ENCODE results near the gene HHATL. TPM values are rescaled to one million over a fixed set of nuclear protein-coding genes. Genes with fewer than 3 reads are reported as not detected.

The HHATL gene
- total RNA-seq, 2 donors from 2014 or later: not detected

DNA sequence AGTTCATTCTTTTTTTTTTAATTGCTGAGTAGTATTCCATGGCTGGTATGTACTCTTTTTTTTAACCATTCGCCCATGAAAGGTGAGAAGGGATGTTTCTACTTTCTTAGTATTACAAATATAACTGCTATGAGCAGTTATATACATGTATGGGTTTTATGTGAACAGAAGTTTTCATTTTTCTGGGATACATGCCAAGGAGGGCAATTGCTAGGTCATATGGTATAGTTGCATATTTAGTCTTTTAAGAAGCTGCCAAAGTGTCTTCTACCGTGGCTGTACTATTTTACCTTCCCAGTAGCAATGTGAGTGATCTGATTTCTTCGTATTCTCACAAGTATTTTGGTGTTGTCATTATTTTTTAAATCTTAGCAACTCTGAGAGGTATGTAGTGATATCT, 28.5 kb downstream of the HHATL start:
- no peaks in the 10 kb centered on the region for H3K4me1 Mint-ChIP-seq
- H3K9me3 ChIP-seq (ENCODE audit: control insufficient read depth, low read length, poor library complexity, severe bottlenecking): peaks cover 3% of the 10 kb centered on the region
- no peak for ATAC-seq
- no peak overlapping the region for H3K4me3 Mint-ChIP-seq
- H3K36me3 Mint-ChIP-seq (ENCODE audit: low read depth): no peaks in the 10 kb centered on the region
- H3K27me3 Mint-ChIP-seq: no peaks in the 10 kb centered on the region
- no peak overlapping the region for H3K27ac Mint-ChIP-seq
- no peak for DNase-seq

DNA sequence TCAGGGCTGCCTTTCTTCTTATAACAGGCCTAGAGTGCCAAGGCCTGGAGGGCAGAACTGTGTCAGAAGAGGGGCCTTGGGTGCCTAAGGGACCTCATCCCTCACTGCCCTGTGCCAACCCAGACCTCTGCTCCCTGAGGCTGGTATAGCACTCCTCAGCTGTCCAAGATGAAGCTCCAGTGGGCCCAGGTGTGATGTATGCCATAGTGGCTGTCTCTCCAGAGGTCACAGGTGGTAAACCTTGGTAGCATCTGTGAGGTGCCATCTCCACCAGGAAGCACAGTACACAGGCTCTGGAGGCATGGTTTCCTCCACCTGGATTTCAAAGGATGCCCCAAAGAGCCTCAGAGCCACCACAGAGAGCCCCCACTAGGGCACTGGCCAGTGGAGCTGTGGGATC, 29.5 kb downstream of the HHATL start:
- H3K27me3 Mint-ChIP-seq: no peaks in the 10 kb centered on the region
- H3K4me3 Mint-ChIP-seq: no peak overlapping the region
- DNase-seq: no peak

DNA sequence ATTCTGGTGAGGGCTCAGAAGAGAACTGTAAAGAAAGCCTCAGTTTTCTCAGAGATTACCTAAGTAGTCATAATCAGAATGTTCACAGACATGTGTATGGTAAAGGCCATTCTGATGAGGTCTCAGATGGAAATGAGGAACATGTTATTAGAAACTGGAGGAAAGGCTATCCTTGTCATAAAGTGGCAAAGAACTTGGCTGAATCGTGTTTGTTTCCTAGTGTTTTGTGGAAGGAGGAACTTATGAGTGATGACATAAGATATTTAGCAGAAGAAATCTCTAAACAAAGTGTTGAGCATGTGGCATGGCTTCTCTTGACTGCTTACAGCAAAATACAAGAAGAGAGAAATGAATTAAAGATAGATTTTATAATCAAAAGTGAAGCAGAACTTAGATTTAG, 30.1 kb downstream of the HHATL start:
- no peaks in the 10 kb centered on the region for H3K9me3 ChIP-seq (ENCODE audit: control insufficient read depth, low read length, poor library complexity, severe bottlenecking)
- DNase-seq: no peak
- Mint-ChIP-seq H3K27ac (no peak overlapping the region), H3K27me3 (peaks cover 4% of the 10 kb centered on the region), H3K36me3 (ENCODE audit: low read depth) (no peaks in the 10 kb centered on the region), H3K4me1 (no peaks in the 10 kb centered on the region), H3K4me3 (no peak overlapping the region)
- ATAC-seq: no peak

More for the DNA sequence above, 29.5 kb downstream of the HHATL start:
- no peak for ATAC-seq
- peaks cover 1% of the 10 kb centered on the region for H3K9me3 ChIP-seq (ENCODE audit: control insufficient read depth, low read length, poor library complexity, severe bottlenecking)
- no peaks in the 10 kb centered on the region for H3K36me3 Mint-ChIP-seq (ENCODE audit: low read depth)
- H3K4me1 Mint-ChIP-seq: no peaks in the 10 kb centered on the region
- no peak overlapping the region for H3K27ac Mint-ChIP-seq

DNA sequence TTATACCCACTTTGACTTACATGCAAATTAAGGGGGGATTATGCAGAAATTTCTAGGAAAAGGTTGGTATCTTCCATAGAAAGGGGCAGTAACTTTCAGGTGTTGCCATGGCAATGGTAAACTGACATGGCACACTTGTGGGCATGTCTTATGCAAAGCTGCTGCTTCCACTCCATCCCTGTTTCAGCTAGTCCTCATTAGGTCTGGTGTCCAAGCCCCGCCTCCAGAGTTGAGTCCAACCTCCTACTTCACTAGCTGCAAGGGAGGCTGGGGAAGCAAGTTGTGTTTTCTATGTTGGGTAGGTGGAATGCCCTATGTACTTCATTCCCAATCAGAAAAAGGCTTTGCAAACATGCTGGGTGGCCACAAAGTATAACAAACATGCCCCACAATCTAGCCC, 31.9 kb downstream of the HHATL start:
- peaks cover 4% of the 10 kb centered on the region for H3K27me3 Mint-ChIP-seq

DNA sequence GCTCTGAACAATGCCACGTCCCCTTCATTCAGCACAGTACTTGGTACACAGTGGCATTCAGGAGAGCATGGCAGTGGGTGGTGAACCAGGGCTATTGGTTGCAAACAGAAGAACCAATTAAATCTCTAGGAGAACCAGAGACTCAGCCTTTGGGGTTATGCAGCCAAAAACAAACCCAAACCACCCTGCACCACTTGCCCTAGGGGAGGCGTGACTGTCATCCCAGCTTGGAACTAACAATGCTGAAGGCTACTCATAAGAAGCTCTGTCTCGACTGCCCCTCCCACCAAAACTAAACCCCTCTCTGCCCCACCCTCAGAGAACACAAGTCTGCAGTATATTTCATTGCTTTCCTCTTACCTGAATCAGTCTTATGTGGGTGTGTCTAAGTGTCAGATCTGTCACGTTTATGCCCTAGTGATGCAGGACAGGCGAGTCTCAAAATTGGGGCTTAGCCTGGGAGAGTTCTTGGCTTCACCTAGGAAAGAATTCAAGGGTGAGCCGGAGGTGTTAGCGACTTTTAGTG, 32.5 kb downstream of the HHATL start:
- H3K9me3 ChIP-seq (ENCODE audit: control insufficient read depth, low read length, poor library complexity, severe bottlenecking): no peaks in the 10 kb centered on the region
- H3K4me3 Mint-ChIP-seq: no peak overlapping the region
- ATAC-seq (no peak), DNase-seq (no peak)
- no peaks in the 10 kb centered on the region for H3K36me3 Mint-ChIP-seq (ENCODE audit: low read depth)
- H3K27ac Mint-ChIP-seq: no peak overlapping the region
- no peaks in the 10 kb centered on the region for H3K4me1 Mint-ChIP-seq
- H3K27me3 Mint-ChIP-seq: peaks cover 4% of the 10 kb centered on the region

More for the DNA sequence above, 31.9 kb downstream of the HHATL start:
- Mint-ChIP-seq H3K36me3 (ENCODE audit: low read depth) (no peaks in the 10 kb centered on the region), H3K27ac (no peak overlapping the region), H3K4me3 (no peak overlapping the region), H3K4me1 (no peaks in the 10 kb centered on the region)
- no peak for ATAC-seq
- no peaks in the 10 kb centered on the region for H3K9me3 ChIP-seq (ENCODE audit: control insufficient read depth, low read length, poor library complexity, severe bottlenecking)
- DNase-seq: no peak

DNA sequence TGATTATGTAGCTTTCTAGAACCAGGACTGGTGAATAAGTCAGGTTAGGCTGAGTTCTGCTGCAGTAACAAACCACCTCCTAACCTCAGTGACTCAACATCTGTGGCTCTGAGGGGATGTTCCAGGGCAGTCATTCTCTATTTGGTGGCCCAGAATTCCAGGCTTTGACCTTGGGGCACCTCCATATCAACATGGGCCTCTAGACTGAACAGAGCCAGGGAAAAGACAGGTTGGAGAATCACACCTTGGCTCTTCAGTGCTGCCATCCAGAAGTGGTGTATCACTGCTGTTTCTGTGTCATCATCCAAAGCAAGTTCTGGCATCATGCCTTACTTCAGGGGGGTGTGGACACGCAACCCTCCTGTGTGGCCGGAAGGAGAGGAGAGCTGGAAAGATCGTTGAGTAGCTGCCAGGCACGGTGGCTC, 33.8 kb downstream of the HHATL start:
- Mint-ChIP-seq H3K27ac (no peak overlapping the region), H3K36me3 (ENCODE audit: low read depth) (no peaks in the 10 kb centered on the region), H3K27me3 (peaks cover 4% of the 10 kb centered on the region), H3K4me3 (no peak overlapping the region), H3K4me1 (no peaks in the 10 kb centered on the region)
- no peaks in the 10 kb centered on the region for H3K9me3 ChIP-seq (ENCODE audit: control insufficient read depth, low read length, poor library complexity, severe bottlenecking)
- DNase-seq (no peak), ATAC-seq (no peak)

DNA sequence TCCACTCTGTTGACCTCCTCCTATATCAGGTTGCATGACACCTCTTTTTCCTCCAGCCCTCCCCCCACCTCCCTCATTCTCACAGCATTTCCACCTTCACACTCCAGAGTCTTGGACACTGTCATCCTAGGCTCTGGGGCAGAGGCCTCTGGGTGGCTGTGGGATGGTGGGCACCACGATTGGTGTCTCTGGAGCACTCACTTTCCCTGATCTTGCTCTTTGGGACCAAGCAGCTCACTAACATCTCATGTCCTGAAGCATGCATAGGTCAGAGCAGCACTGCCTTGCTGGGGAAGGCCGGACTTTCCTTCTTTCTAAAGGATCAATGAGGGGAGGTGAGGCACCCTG, 34.2 kb downstream of the HHATL start:
- Mint-ChIP-seq H3K36me3 (ENCODE audit: low read depth) (no peaks in the 10 kb centered on the region), H3K4me1 (no peaks in the 10 kb centered on the region), H3K27ac (no peak overlapping the region), H3K4me3 (no peak overlapping the region), H3K27me3 (peaks cover 4% of the 10 kb centered on the region)
- ATAC-seq: no peak
- no peak for DNase-seq
- no peaks in the 10 kb centered on the region for H3K9me3 ChIP-seq (ENCODE audit: control insufficient read depth, low read length, poor library complexity, severe bottlenecking)

DNA sequence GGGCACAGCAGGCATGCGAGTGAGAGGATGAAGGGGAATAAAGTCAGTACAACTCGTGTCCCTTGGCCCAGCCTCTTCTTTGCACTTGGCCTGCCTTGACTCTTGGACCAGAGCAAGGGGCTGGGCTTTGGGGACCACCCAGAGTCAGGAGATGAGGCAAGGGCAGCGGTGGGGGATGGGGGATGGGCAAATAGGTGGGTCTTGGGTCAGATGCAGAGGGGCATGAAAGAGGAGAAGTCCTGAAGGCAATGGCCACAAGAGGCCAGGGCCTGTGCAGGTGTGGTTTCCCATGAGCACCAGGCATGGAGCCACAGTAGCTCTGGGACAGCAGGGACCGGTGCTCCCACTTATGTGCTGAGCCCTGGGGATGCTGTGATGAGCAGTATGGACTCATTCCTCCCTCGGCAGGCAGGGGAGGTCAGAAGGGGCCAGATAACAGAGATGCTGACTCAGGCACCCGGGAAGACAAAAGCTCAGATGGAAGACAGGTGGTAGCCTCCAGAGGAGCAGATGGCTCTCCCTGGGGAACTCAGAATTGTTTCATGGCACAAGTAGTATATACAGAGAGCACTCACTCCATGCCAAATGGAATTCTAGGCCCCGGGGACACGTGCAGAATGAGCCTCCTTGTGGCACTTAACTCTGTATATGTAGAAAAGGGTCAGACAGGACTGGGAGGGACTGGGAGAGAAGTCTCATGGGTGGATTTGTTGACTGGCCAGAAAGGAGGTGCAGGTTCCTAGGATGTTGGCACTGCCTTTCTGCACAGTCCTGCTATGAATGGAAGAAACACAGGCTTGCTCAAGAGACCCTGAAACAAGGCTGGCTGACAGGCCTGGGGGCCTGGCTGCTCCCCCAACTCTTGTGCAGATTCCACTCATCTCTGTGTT, 34.8 kb downstream of the HHATL start:
- no peaks in the 10 kb centered on the region for H3K9me3 ChIP-seq (ENCODE audit: control insufficient read depth, low read length, poor library complexity, severe bottlenecking)
- Mint-ChIP-seq H3K36me3 (ENCODE audit: low read depth) (no peaks in the 10 kb centered on the region), H3K4me3 (no peak overlapping the region), H3K27ac (no peak overlapping the region), H3K4me1 (no peaks in the 10 kb centered on the region), H3K27me3 (peaks cover 4% of the 10 kb centered on the region)
- no peak for DNase-seq
- no peak for ATAC-seq

DNA sequence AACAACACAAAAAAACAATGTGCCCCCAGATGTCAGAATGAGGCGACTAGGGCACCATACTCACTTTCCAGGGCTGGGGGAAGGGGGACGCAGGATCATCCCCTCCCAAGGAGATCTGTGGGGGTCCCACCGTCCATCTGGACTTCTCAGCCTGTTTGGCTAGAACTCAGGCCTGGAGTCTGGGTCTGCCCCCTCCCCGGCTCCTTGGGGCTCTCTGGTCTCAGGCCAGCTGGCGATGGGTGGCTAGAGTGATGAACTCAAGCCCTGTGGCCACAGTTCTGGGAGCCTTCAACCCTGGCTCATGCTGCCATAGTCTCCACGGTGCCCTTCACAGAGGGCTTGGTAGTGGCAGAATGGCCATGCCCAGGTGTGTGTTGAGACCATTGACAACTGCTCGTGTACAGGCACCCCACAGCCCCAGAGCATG, 35.5 kb downstream of the HHATL start:
- Mint-ChIP-seq H3K27ac (no peak overlapping the region), H3K36me3 (ENCODE audit: low read depth) (no peaks in the 10 kb centered on the region), H3K4me3 (no peak overlapping the region), H3K4me1 (no peaks in the 10 kb centered on the region), H3K27me3 (peaks cover 4% of the 10 kb centered on the region)
- H3K9me3 ChIP-seq (ENCODE audit: control insufficient read depth, low read length, poor library complexity, severe bottlenecking): no peaks in the 10 kb centered on the region
- ATAC-seq: no peak
- DNase-seq: no peak

DNA sequence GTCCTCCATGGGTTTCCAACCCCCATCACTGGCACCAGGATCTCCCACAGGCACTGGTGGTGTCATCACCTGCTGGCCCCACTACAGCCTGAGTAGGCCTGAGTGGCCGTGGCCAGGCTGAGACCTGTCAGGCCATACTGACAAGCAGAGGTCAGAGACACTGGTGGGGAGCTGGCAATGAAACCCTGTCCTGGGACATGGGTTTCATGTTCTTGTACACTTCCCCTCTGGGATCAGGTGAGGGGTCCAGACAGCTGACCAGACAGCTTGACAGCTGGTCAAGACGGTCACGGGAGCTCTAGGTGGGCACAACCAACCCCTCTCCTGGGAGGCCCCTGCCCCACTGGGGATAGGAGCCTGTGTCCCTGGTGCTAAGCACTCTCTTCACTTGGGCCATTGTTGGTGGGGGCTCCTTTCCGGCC, 36.0 kb downstream of the HHATL start:
- no peak for DNase-seq
- no peaks in the 10 kb centered on the region for H3K4me1 Mint-ChIP-seq

DNA sequence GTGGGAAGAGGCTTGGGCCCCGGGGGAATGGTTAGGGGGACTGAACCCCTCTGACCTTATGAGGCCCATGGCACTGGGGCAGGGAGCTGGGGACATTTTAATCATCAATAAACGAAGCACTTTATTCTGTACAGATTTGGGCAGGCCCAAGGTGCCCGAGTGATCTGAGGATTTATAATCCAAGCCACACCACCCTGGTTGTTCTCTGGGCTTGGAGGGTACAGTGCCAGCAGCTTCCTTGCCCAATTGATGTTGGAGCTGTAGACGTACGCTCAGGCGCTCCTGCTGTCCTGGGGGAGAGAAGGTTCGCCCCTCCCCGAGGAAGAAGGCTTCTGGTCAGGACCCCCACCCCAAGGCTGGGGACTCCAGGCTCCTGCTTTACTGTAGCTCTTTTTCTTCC, 36.6 kb downstream of the HHATL start:
- Mint-ChIP-seq H3K27me3 (peaks cover 4% of the 10 kb centered on the region), H3K4me1 (no peaks in the 10 kb centered on the region), H3K4me3 (no peak overlapping the region), H3K36me3 (ENCODE audit: low read depth) (no peaks in the 10 kb centered on the region), H3K27ac (no peak overlapping the region)
- DNase-seq (no peak), ATAC-seq (no peak)
- no peaks in the 10 kb centered on the region for H3K9me3 ChIP-seq (ENCODE audit: control insufficient read depth, low read length, poor library complexity, severe bottlenecking)

More for the DNA sequence above, 36.0 kb downstream of the HHATL start:
- H3K9me3 ChIP-seq (ENCODE audit: control insufficient read depth, low read length, poor library complexity, severe bottlenecking): no peaks in the 10 kb centered on the region
- Mint-ChIP-seq H3K36me3 (ENCODE audit: low read depth) (no peaks in the 10 kb centered on the region), H3K4me3 (no peak overlapping the region), H3K27me3 (peaks cover 4% of the 10 kb centered on the region), H3K27ac (no peak overlapping the region)
- no peak for ATAC-seq

DNA sequence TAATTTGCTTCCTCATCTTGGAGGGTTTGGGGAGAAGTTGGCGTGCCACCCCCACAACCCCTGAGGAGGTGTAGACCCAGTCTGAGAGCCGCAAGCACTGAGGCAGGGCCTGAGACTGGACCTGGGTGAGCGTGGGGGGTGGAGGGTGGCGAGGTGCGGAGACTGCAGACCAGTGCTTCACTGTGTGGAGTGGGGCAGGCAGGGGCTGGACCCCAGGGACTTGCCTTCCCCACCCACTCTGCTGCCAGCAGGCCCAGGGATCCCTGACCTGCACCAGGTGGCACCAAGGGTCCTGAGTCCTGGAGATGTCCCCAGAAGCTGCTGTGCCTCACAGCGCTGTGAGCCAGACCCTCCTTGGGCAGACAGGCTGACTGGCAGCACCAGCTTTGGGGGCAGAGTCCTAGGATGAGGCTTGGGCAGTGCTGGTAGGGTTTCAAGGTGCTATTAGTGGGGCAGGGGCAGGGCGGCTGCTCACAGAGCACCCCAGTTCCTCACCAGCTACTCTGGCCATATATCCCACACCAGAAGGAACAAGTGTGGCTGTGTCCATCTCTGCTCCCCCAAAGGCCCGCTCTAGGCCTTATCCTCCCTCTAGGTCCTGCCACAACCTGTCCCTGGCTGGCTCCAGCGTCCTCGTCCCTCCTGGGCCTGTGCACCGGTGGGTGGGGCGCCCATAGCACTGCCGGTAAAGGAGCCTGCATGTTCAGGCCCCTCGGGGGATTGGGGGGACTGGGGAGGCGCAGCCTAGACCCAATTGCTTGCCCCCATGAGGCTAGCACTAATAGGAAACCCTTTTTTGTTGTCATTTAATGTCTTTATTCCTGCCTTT, 37.3 kb downstream of the HHATL start:
- H3K4me1 Mint-ChIP-seq: no peaks in the 10 kb centered on the region
- peaks cover 4% of the 10 kb centered on the region for H3K27me3 Mint-ChIP-seq
- ATAC-seq (no peak), DNase-seq (no peak)
- H3K36me3 Mint-ChIP-seq (ENCODE audit: low read depth): no peaks in the 10 kb centered on the region
- no peaks in the 10 kb centered on the region for H3K9me3 ChIP-seq (ENCODE audit: control insufficient read depth, low read length, poor library complexity, severe bottlenecking)
- H3K4me3 Mint-ChIP-seq: no peak overlapping the region
- H3K27ac Mint-ChIP-seq: no peak overlapping the region

DNA sequence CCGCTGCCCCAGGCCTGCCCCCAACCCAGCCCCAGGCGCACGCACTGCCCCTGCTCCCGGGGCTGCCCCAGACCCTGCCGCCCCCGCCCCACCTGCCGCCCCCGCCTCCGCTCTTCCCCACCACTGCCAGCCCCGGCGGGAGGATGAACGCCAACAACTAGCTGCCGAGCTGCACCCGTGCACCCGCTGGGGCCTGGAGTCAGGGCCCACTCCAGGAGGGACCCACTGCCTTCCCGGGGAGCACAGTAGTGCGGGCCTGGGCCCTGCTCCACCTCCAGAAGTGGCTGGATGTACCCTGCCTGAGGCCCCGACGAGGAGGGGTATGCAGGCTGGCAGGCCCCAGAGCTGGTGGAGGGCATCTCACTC, 38.2 kb downstream of the HHATL start:
- no peaks in the 10 kb centered on the region for H3K9me3 ChIP-seq (ENCODE audit: control insufficient read depth, low read length, poor library complexity, severe bottlenecking)
- Mint-ChIP-seq H3K4me1 (peaks cover 5% of the 10 kb centered on the region), H3K27me3 (peaks cover 4% of the 10 kb centered on the region), H3K36me3 (ENCODE audit: low read depth) (no peaks in the 10 kb centered on the region), H3K4me3 (no peak overlapping the region), H3K27ac (no peak overlapping the region)
- no peak for DNase-seq
- no peak for ATAC-seq
